ENCODE results near the gene CACNA1S.

DNA sequence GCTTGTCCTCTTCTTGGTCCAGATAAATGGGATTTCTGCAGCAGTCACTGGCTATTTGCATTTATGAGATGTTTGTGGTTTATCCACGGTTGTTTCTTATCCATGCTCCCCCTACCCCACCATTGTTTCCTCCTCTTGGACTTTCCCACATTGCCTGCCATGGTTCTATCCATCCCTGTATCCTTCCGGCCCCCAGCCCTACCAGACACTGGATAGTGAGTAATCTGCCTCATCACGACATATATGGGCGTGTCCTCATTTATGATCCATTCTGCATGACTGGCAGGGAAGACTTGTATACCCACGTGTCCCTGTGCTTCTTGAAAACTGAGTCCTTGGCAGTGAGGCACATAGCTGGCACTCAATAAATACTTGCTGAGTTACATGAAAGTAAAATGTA, 40.1 kb downstream of the CACNA1S start:
- no peak for TF ChIP-seq POLR2A (IDR thresholded peaks at IDR 0.05)
- TF ChIP-seq CTCF (IDR thresholded peaks at IDR 0.05), result no peak

Data from esophagus squamous epithelium (tissue), 4 donors.